ENCODE measurements around the gene NTRK2. TPM values are rescaled to one million over a fixed set of nuclear protein-coding genes. Genes with fewer than 3 reads are reported as not detected.

Gene NTRK2
- polyA plus RNA-seq, 1 experiment = 2.0 TPM

- Histone ChIP-seq H3K36me3 (ENCODE audit: control insufficient read depth, insufficient read depth, low read length) (no peaks in the 10 kb centered on the region), H3K4me3 (ENCODE audit: low read depth, low read length) (no peak overlapping the region), H3K27me3 (ENCODE audit: control insufficient read depth, insufficient read depth, low read length) (no peaks in the 10 kb centered on the region)
- ChIA-PET CTCF (interaction anchor here (1.0 to 1.1 kb wide), 2 partner anchors 13 kb away, joined by 5 to 8 read pairs; no protein-coding TSS in a partner anchor), POLR2A (no interaction called here)
- TF ChIP-seq, protein P1, sequence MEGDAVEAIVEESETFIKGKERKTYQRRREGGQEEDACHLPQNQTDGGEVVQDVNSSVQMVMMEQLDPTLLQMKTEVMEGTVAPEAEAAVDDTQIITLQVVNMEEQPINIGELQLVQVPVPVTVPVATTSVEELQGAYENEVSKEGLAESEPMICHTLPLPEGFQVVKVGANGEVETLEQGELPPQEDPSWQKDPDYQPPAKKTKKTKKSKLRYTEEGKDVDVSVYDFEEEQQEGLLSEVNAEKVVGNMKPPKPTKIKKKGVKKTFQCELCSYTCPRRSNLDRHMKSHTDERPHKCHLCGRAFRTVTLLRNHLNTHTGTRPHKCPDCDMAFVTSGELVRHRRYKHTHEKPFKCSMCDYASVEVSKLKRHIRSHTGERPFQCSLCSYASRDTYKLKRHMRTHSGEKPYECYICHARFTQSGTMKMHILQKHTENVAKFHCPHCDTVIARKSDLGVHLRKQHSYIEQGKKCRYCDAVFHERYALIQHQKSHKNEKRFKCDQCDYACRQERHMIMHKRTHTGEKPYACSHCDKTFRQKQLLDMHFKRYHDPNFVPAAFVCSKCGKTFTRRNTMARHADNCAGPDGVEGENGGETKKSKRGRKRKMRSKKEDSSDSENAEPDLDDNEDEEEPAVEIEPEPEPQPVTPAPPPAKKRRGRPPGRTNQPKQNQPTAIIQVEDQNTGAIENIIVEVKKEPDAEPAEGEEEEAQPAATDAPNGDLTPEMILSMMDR (IDR thresholded peaks at IDR 0.05; ENCODE audit: insufficient read depth, low read depth, low read length) = no peak
- no peak for DNase-seq (ENCODE audit: low read depth)
Measured at GRCh38 chr9:84710701-84711397, 41.3 kb downstream of the NTRK2 start.

- CTCF ChIA-PET = interaction anchor here (1.1 kb wide), 1 partner anchor 14 kb away, joined by 8 read pairs; no protein-coding TSS in a partner anchor
- no peak for DNase-seq (ENCODE audit: low read depth)
- POLR2A ChIA-PET = no interaction called here
- TF ChIP-seq, protein P1 (IDR thresholded peaks at IDR 0.05; ENCODE audit: insufficient read depth, low read depth, low read length) = no peak
- no peaks in the 10 kb centered on the region for H3K27me3 ChIP-seq (ENCODE audit: control insufficient read depth, insufficient read depth, low read length)
- H3K36me3 ChIP-seq (ENCODE audit: control insufficient read depth, insufficient read depth, low read length) = no peaks in the 10 kb centered on the region
- no peak overlapping the region for H3K4me3 ChIP-seq (ENCODE audit: low read depth, low read length)
Measured at GRCh38 chr9:84711398-84711777, 41.9 kb downstream of the NTRK2 start.

DNA sequence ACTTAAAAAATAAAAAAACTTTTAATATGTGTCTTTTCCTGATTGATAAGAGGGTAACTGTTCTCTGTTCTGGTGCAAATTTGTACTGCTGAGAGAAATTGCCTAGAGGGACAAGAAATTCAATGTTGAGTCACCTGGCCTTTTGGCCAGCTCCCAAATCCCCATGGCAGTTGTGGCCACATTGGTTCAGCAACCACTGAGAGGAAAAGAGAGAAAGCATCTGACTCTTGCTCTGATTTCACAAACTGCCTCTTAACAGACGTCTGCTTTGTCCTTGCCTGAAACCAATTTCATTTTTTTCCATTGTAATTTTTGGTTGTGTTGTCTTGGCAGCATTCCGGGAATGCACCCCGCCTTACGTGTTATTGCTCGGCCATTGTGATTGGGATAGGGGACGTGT is 42.4 kb downstream of the NTRK2 start:
- peak; percentile 26 for DNase-seq (ENCODE audit: low read depth)
- Histone ChIP-seq H3K36me3 (ENCODE audit: control insufficient read depth, insufficient read depth, low read length) (no peaks in the 10 kb centered on the region), H3K27me3 (ENCODE audit: control insufficient read depth, insufficient read depth, low read length) (no peaks in the 10 kb centered on the region), H3K4me3 (ENCODE audit: low read depth, low read length) (no peak overlapping the region)
- CTCF ChIA-PET = interaction anchor here (0.8 to 1.1 kb wide), 2 partner anchors 14 to 39 kb away, joined by 3 to 8 read pairs; no protein-coding TSS in a partner anchor
- TF ChIP-seq, protein P1 (IDR thresholded peaks at IDR 0.05; ENCODE audit: insufficient read depth, low read depth, low read length) = no peak
- POLR2A ChIA-PET = no interaction called here

DNA sequence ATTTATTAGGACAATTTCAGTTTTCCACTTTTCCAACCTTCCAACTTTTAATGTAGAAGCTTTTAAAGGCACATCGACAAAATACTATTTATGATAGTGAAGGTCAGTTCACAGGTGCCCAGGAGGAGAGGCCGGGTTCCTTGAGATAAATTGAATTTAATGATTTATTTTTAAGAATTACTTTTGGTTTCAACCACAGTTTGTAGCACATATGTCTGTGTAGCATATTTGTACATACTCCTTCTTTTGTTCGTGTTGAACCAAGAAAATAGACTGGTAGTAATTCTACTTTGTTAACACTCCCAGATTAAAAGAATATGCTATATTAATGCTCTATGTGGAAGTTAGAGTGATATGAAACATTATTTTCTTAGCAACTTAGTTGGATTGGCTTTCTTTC is 46.7 kb downstream of the NTRK2 start:
- TF ChIP-seq, protein P1 (IDR thresholded peaks at IDR 0.05; ENCODE audit: insufficient read depth, low read depth, low read length) = no peak
- H3K36me3 ChIP-seq (ENCODE audit: control insufficient read depth, insufficient read depth, low read length) = no peaks in the 10 kb centered on the region
- CTCF ChIA-PET = interaction anchor here (0.7 kb wide), 1 partner anchor 11 kb away, joined by 3 read pairs; no protein-coding TSS in a partner anchor

GRCh38 chr9:84718476-84718875 is 48.9 kb downstream of the NTRK2 start:
- H3K4me3 ChIP-seq (ENCODE audit: low read depth, low read length) = no peak overlapping the region
- H3K27me3 ChIP-seq (ENCODE audit: control insufficient read depth, insufficient read depth, low read length) = no peaks in the 10 kb centered on the region
- CTCF ChIA-PET = no interaction called here
- TF ChIP-seq, protein P1 (IDR thresholded peaks at IDR 0.05; ENCODE audit: insufficient read depth, low read depth, low read length) = no peak
- DNase-seq (ENCODE audit: low read depth) = no peak
- H3K36me3 ChIP-seq (ENCODE audit: control insufficient read depth, insufficient read depth, low read length) = no peaks in the 10 kb centered on the region
- POLR2A ChIA-PET = no interaction called here

More for the DNA sequence above, 46.7 kb downstream of the NTRK2 start:
- Histone ChIP-seq H3K27me3 (ENCODE audit: control insufficient read depth, insufficient read depth, low read length) (no peaks in the 10 kb centered on the region), H3K4me3 (ENCODE audit: low read depth, low read length) (no peak overlapping the region)
- no peak for DNase-seq (ENCODE audit: low read depth)
- POLR2A ChIA-PET = no interaction called here
